RWPE2 (cell line): Measurements from ENCODE around the gene PTPRD.

ENCODE experiments used
- ATAC-seq: fragments of 200-7000 bp; cut with Tn5 transposase; 3 replicates; pipeline ENCODE4 v1.9.1; 2021; ENCODE audit warnings: low read depth
- DNase-seq: peaks from one replicate; pipeline ENCODE4 v3.0.0-alpha.2; 2020; ENCODE audit warnings: low spot score
- H3K27ac ChIP-seq: fragments of 450-650 bp; 2 replicates; pipeline ENCODE4 v1.5.1; 2017; ENCODE audit warnings: mild to moderate bottlenecking; ENCODE audit not compliant: poor library complexity, severe bottlenecking
- H3K27me3 ChIP-seq: fragments of 250-450 bp; sonication (Bioruptor Pico); 2 replicates; pipeline ENCODE4 v1.5.1; 2021; ENCODE audit warnings: mild to moderate bottlenecking, moderate library complexity; ENCODE audit not compliant: insufficient read depth, poor library complexity, severe bottlenecking
- H3K36me3 ChIP-seq: fragments of 250-450 bp; sonication (Bioruptor Pico); 2 replicates; pipeline ENCODE4 v1.5.1; 2020; ENCODE audit warnings: low read depth, mild to moderate bottlenecking, moderate library complexity
- H3K4me1 ChIP-seq: fragments of 250-450 bp; sonication (Bioruptor Pico); 2 replicates; pipeline ENCODE4 v1.5.1; 2021; ENCODE audit warnings: mild to moderate bottlenecking, moderate library complexity; ENCODE audit not compliant: insufficient read depth, poor library complexity, severe bottlenecking
- H3K4me3 ChIP-seq: fragments of 250-450 bp; sonication (Bioruptor Pico); 2 replicates; pipeline ENCODE4 v1.5.1; 2021; ENCODE audit warnings: mild to moderate bottlenecking, moderate library complexity; ENCODE audit not compliant: severe bottlenecking
- H3K9me3 ChIP-seq: fragments of 250-450 bp; sonication (Bioruptor Pico); 2 replicates; pipeline ENCODE4 v1.5.1; 2021; ENCODE audit warnings: mild to moderate bottlenecking, moderate library complexity; ENCODE audit not compliant: severe bottlenecking
- TF ChIP-seq, protein P1 (sequence below): fragments of 450-650 bp; IDR thresholded peaks from one replicate; pipeline ENCODE4 v1.5.1; 2017; ENCODE audit warnings: mild to moderate bottlenecking, moderate library complexity; ENCODE audit not compliant: poor library complexity, severe bottlenecking

PTPRD gene

DNA sequence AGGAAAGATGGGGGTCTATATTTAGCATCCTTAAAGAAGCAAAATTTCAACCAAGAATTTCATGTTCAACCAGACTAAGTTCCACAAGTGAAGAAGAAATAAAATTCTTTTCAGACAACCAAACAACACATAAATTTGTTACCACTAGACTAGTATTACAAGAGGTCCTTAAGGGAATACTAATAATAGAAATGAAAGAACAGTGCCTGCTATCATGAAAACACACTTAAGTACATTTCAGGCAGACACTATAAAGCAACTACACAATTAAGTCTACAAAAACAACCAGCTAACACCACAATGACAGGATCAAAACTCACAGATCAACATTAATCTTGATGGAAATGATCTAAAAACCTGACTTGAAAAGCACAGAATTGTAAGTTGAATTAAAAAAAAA, 477.2 kb downstream of the PTPRD start:
- no peak overlapping the region for H3K4me3 ChIP-seq
- no peak overlapping the region for H3K27ac ChIP-seq
- peaks cover 2% of the 10 kb centered on the region for H3K27me3 ChIP-seq
- no peaks in the 10 kb centered on the region for H3K4me1 ChIP-seq
- no peaks in the 10 kb centered on the region for H3K9me3 ChIP-seq
- ATAC-seq, result no peak
- H3K36me3 ChIP-seq, result no peaks in the 10 kb centered on the region
- TF ChIP-seq, protein P1, sequence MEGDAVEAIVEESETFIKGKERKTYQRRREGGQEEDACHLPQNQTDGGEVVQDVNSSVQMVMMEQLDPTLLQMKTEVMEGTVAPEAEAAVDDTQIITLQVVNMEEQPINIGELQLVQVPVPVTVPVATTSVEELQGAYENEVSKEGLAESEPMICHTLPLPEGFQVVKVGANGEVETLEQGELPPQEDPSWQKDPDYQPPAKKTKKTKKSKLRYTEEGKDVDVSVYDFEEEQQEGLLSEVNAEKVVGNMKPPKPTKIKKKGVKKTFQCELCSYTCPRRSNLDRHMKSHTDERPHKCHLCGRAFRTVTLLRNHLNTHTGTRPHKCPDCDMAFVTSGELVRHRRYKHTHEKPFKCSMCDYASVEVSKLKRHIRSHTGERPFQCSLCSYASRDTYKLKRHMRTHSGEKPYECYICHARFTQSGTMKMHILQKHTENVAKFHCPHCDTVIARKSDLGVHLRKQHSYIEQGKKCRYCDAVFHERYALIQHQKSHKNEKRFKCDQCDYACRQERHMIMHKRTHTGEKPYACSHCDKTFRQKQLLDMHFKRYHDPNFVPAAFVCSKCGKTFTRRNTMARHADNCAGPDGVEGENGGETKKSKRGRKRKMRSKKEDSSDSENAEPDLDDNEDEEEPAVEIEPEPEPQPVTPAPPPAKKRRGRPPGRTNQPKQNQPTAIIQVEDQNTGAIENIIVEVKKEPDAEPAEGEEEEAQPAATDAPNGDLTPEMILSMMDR, result no peak
- no peak for DNase-seq

DNA sequence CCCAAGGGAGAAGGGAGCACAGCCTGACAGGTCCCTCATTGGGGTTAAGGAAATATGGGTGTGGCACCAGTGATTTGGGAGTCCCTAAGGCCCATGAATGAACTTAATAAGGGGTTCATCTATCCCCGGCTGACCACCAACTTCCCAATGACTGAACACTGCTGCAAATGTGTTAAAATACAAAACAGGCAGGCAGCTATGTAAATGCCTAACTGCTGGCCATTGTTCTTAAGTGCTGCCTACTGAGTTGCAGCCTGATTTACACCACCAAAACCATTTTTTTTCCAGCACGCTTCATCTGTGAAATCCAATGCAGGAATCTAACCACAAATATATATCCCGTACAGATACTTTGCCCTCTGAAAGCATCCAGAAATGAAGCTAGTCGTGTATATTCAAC, 478.5 kb downstream of the PTPRD start:
- H3K4me3 ChIP-seq, result no peak overlapping the region
- DNase-seq, result no peak
- ATAC-seq, result no peak
- peaks cover 2% of the 10 kb centered on the region for H3K27me3 ChIP-seq
- TF ChIP-seq, protein P1, result no peak
- no peaks in the 10 kb centered on the region for H3K4me1 ChIP-seq
- H3K9me3 ChIP-seq, result no peaks in the 10 kb centered on the region
- no peaks in the 10 kb centered on the region for H3K36me3 ChIP-seq
- H3K27ac ChIP-seq, result no peak overlapping the region

GRCh38 chr9:10130061-10130675, 482.6 kb downstream of the PTPRD start:
- TF ChIP-seq, protein P1, result no peak
- Histone ChIP-seq H3K27me3 (peaks cover 2% of the 10 kb centered on the region), H3K9me3 (no peaks in the 10 kb centered on the region), H3K4me3 (no peak overlapping the region), H3K36me3 (no peaks in the 10 kb centered on the region), H3K27ac (no peak overlapping the region), H3K4me1 (no peaks in the 10 kb centered on the region)
- no peak for DNase-seq
- ATAC-seq, result no peak

- no peak for ATAC-seq
Measured at GRCh38 chr9:10127867-10128266, 484.9 kb downstream of the PTPRD start.

DNA sequence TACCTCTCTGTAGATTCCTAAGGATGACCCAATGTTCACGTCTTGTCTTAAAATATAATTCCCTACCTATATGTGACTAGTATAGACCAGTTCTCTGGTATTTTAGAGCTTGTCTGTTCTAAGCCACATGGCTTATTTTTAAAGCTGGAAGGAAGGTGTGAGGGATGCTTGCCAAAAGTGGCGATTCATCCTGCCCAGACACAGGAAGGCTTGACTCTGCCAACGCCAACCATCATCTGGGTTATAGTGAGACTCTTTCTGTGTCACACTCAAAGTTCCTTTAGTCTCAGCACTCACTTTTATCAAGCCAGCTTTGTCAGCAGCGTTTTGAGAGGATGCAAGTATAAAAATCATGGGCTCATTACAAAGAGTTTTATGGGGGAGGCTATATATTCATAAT, 500.0 kb downstream of the PTPRD start:
- no peaks in the 10 kb centered on the region for H3K27me3 ChIP-seq
- H3K27ac ChIP-seq, result no peak overlapping the region
- H3K9me3 ChIP-seq, result no peaks in the 10 kb centered on the region
- DNase-seq, result no peak
- TF ChIP-seq, protein P1, result no peak
- H3K4me3 ChIP-seq, result no peak overlapping the region
- no peaks in the 10 kb centered on the region for H3K4me1 ChIP-seq
- no peak for ATAC-seq
- H3K36me3 ChIP-seq, result no peaks in the 10 kb centered on the region

More at GRCh38 chr9:10127867-10128266, 484.9 kb downstream of the PTPRD start:
- Histone ChIP-seq H3K4me1 (no peaks in the 10 kb centered on the region), H3K9me3 (no peaks in the 10 kb centered on the region), H3K27ac (no peak overlapping the region), H3K4me3 (no peak overlapping the region), H3K27me3 (peaks cover 2% of the 10 kb centered on the region), H3K36me3 (no peaks in the 10 kb centered on the region)
- DNase-seq, result no peak
- TF ChIP-seq, protein P1, result no peak
